ENCODE measurements around the gene UHMK1.

DNA sequence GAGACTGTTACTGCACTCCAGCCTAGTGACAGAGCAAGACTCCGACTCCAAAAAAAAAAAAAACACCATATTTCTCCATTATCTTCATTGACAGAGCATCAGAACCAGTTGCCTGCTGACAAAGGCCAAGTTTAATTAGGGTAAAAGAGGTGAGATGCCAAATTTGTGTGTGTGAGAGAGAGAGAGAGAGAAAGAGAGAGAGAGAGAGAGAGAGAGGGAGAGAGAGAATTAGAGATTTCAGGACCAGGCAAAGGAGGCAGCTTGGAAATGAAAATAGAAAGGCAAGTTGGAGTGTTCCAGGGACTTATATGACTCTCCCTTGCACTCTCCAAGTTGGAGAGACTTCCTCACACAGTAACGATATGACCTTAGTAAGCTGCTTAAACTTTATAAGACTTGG is 39.6 kb downstream of the UHMK1 start:
- TF ChIP-seq POLR2A (IDR thresholded peaks at IDR 0.05), result no peak
- TF ChIP-seq, protein P1, sequence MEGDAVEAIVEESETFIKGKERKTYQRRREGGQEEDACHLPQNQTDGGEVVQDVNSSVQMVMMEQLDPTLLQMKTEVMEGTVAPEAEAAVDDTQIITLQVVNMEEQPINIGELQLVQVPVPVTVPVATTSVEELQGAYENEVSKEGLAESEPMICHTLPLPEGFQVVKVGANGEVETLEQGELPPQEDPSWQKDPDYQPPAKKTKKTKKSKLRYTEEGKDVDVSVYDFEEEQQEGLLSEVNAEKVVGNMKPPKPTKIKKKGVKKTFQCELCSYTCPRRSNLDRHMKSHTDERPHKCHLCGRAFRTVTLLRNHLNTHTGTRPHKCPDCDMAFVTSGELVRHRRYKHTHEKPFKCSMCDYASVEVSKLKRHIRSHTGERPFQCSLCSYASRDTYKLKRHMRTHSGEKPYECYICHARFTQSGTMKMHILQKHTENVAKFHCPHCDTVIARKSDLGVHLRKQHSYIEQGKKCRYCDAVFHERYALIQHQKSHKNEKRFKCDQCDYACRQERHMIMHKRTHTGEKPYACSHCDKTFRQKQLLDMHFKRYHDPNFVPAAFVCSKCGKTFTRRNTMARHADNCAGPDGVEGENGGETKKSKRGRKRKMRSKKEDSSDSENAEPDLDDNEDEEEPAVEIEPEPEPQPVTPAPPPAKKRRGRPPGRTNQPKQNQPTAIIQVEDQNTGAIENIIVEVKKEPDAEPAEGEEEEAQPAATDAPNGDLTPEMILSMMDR (IDR thresholded peaks at IDR 0.05), result no peak
